ENCODE data around the gene TRIM71.

- TF ChIP-seq CTCF (IDR thresholded peaks at IDR 0.05) (no peak), EZH2phosphoT487 (IDR thresholded peaks at IDR 0.05) (no peak)
These were observed 39.4 kb upstream of the TRIM71 start for GRCh38 chr3:32778389-32778788.
